ENCODE measurements around the gene LSM5.
"Not testable (repeated sequence)": the region's sequence is repeated elsewhere in the genome, so short reads cannot be mapped to it uniquely, and the experiment has no call there.

The LSM5 gene

GRCh38 chr7:32506266-32507054 lies 16.3 kb upstream of the LSM5 start:
- DNase-seq (ENCODE audit: low read depth in 2 of 2): no peak

DNA sequence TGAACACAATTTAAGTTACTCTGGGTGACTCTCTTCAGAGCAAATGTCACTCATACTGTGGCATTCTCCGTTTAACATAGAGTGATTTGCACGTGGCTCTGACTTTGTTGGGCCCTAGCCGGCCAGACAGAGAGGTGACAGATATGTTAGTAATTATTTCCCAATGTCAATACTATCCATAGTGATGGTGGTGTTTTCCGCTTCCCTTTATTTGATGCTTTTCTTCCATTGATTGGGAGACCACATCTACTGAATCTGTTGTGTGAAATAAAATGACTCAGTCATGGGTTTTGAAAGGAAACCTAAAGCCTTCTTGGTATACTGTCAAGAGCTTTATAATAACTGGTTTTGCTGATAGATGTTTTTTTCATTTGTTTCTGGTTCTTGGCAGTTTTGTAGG lies 12.5 kb upstream of the LSM5 start:
- DNase-seq (ENCODE audit: low read depth in 2 of 2): no peak

DNA sequence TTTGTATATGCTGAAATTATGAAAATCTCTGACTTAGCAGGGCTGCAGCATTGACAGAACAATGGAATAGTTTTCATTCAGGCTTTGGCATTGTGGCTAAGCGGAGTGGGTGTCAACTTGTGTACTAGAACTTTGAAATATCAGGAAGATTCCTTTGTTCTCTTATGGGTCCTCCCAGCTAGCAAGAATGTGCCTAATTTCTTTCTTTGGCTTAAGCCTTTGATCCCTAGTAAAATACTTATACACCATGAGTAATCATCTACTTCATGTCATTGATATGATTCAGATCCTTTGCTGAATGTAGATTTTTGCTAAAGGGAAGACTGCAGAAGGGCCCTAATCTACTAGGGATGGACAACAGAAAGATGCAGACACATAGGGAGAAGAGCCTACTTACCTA lies 11.3 kb upstream of the LSM5 start:
- no peak for DNase-seq (ENCODE audit: low read depth in 2 of 2)

DNA sequence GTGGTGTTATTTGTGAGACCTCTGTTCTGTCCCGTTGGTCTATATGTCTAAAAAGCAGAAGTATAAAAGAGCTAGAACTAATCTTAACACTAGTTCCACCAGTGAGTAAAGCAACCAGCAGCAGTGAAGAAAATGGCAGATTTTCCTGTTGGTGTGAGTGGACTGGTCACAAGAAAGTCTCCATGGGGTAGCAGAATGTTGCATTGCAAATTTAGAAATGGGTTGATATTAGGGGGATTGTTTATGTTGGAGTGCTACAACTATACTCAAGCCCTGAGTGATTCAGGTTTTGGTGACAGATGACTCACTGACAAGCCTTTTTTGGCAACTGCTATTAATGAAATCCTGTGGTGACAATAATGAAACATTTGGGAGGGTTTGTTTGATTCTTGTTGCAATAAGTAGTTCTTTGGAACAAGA lies 10.8 kb upstream of the LSM5 start:
- no peak for DNase-seq (ENCODE audit: low read depth in 2 of 2)

DNA sequence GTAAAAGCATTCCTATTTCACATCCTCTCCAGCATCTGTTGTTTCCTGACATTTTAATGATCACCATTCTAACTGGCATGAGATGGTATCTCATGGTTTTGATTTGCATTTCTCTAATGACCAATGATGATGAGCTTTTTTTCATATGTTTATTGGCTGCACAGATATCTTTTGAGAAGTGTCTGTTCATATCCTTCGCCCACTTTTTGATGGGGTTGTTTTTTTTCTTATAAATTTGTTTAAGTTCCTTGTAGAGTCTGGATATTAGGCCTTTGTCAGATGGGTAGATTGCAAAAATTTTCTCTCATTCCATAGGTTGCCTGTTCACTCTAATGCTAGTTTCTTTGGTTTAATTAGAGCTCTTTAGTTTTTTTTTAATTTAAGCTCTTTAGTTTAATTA lies 10.0 kb upstream of the LSM5 start:
- DNase-seq (ENCODE audit: low read depth in 2 of 2): not testable (repeated sequence)

DNA sequence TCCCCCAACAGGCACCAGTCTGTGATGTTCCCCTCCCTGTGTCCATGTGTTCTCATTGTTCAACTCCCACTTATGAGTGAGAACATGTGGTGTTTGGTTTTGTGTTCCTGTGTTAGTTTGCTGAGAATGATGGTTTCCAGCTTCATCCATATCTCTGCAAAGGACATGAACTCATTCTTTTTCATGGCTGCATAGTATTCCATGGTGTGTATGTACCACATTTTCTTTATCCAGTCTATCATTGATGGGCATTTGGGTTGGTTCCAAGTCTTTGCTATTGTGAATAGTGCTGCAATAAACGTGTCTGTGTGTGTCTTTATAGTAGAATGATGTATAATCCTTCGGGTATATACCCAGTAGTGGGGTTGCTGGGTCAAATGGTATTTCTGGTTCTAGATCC lies 9.6 kb upstream of the LSM5 start:
- DNase-seq (ENCODE audit: low read depth in 2 of 2): not testable (repeated sequence)

DNA sequence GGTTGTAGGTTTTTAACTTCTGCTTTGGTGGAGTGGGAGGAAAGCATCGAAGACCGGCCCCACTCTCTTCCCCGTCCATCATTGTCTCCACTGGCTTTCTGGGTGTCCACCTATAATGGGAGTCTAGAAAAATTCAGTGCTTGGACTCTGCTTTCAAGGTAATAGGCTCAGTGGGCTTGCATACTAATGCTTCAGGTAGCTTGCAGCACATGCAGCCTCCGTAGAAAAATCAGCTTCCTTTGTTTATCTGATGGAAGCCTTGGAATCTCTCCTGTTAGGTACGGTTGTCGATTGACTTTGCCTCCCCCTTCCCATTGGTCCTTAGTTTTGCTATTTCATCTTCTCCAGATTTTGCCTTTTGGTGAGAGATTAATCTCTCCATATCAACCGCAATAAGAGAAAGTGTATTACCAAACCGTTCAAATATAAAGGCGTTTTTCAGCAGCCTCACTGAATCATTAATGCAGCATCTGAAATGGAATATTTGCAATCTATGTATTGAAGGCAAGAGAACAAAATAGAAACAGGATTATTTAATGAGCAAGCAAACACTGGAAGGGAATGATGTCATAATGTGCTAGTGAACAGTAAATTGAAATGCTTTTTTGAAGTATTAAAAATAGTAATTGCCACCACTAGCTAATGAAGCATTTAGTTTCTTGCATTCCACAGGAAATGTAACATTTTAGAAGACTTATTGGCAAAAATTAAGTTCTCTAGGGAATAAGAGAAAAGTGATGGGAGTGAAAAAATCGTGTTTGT lies 6.1 kb upstream of the LSM5 start:
- no peak for DNase-seq (ENCODE audit: low read depth in 2 of 2)

DNA sequence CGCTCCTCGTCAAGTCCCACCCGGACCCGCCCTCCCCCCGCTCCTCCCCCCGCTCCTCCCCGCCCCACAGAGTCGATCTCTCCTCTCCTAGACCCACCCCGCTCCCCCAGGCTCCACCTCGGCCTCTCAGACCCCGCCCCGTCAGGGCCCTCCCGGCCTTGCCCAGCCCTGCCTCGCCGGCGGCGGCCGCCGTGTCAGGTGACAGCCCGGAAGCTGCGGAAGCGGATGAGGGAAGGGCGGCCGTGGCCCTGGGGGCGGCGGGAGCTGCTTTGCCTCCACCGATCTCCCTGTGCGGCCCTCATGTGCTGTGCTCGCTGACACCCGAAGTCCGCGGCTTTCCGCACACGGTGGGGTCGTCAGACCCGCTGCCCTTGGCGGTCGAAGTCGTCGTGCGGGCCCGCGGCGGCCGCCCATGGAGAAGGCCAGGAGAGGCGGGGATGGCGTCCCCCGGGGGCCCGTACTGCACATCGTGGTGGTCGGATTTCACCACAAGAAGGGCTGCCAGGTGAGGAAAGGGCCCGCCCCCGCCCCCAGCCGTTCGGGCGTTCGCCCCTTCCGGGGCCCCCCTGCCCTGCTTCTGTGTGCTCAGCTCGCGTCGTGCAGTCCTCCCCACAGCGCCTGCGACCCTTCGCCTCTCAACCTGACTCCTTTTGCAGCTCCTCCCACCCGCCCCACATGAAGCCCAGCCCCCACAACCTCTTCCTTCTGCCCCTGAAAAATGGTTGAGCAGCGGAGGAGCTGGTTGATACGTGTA lies 5.3 kb upstream of the LSM5 start, which contains the start of gene AVL9:
Gene AVL9, plus strand, starts transcription at position 192 of the 754 bp plus-strand sequence. Its CDS starts 221 bp downstream, at position 413.
- peak; percentile 98 to 99 for DNase-seq (ENCODE audit: low read depth in 2 of 2)

GRCh38 chr7:32494946-32495297 lies 4.7 kb upstream of the LSM5 start:
- no peak for DNase-seq (ENCODE audit: low read depth in 2 of 2)

DNA sequence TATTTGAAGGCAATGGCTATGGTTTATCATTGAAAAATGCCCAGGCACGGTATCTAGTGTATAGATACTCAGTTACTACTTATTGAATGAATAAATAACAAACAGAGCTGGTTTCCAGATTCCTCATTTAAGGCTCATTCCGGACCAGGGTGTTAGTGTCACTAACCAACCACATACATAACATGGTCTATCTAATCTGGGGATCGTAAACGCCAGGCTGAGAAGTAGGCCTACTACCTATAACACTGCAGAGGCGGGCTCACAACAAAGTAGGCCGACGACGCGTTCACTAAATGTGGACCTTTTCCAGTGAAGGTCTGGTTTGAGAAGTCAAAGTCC lies 423 bp downstream of the LSM5 start:
- DNase-seq (ENCODE audit: low read depth in 2 of 2): no peak

- no peak for DNase-seq (ENCODE audit: low read depth in 2 of 2)
These were observed 8.3 kb downstream of the LSM5 start for GRCh38 chr7:32481921-32482320.

DNA sequence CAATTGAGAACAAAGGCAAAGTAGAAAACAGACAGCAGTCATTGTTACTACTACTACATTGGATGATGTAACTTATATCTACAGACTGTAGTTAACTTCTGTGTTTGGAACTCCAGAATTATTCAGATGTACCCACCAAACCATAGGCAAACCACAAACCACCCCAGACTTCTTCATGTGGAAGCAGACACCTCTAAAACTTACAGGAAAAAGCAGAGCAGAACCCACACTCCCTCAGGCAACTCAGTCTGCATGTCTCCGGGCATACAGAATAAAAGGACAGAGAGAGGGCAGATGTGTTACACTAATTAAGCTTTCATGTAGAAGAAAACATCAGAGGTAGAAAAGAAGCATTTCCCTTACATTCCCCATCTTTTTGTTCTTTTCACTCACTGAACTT lies 9.0 kb downstream of the LSM5 start:
- no peak for DNase-seq (ENCODE audit: low read depth in 2 of 2)

GRCh38 chr7:32479574-32480200 lies 10.5 kb downstream of the LSM5 start:
- DNase-seq (ENCODE audit: low read depth in 2 of 2): no peak

GRCh38 chr7:32477649-32477980 lies 12.6 kb downstream of the LSM5 start:
- no peak for DNase-seq (ENCODE audit: low read depth in 2 of 2)

DNA sequence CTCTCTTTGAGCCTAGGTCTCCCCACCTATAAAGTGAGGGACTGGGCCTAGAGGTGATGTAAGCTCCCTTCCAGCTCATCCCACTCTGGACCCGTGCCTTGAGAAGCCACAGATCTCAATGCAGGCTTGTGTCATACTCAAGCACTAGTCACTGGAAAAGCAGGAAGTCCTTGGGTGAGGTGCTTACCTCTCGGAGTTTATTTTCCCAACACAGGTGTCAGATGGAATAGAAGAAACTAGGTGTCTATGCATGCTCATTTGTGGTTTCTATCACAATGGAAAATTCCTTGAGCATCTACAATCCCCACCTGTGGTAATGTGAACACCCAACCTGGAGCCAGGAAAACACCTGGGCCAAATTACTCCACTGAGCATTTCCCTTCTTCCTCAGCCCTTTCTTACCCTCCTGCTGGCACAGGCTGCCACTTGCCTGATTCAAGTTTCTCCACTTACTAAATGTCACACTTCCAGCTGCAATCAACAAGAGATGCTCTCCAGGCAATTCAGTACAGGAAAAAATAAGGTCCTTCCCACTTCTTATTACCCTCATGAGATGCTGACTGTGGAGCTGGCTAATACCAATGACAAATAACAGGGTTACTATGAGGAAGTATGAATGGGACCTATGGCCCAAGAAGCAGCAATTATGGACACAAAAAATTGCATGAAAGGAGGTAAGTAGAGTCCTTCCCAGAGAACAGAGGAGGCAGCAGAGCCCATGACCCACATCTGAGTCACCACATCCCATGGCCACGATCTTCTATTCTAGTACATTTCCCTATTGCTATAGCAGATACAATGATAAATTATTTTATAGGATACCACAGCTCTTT lies 13.1 kb downstream of the LSM5 start:
- no peak for DNase-seq (ENCODE audit: low read depth in 2 of 2)

GRCh38 chr7:32474008-32474407 lies 16.2 kb downstream of the LSM5 start:
- no peak for DNase-seq (ENCODE audit: low read depth in 2 of 2)

DNA sequence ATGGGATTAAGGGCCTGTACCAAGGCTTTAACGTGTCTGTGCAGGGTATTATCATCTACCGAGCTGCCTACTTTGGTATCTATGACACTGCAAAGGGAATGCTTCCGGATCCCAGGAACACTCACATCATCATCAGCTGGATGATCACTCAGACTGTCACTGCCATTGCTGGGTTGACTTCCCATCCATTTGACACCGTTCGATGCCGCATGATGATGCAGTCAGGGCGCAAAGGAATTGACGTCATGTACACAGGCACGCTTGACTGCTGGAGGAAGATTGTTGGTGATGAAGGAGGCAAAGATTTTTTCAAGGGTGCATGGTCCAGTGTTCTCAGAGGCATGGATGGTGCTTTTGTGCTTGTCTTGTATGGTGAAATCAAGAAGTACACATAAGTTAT lies 18.2 kb downstream of the LSM5 start:
- DNase-seq (ENCODE audit: low read depth in 2 of 2): no peak

GRCh38 chr7:32470871-32471270 lies 19.3 kb downstream of the LSM5 start:
- DNase-seq (ENCODE audit: low read depth in 2 of 2): no peak

DNA sequence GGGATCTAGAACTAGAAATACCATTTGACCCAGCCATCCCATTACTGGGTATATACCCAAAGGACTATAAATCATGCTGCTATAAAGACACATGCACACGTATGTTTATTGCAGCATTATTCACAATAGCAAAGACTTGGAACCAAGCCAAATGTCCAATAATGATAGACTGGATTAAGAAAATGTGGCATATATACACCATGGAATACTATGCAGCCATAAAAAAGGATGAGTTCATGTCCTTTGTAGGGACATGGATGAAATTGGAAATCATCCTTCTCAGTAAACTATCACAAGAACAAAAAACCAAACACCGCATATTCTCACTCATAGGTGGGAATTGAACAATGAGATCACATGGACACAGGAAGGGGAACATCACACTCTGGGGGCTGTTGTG lies 20.2 kb downstream of the LSM5 start:
- DNase-seq (ENCODE audit: low read depth in 2 of 2): not testable (repeated sequence)

DNA sequence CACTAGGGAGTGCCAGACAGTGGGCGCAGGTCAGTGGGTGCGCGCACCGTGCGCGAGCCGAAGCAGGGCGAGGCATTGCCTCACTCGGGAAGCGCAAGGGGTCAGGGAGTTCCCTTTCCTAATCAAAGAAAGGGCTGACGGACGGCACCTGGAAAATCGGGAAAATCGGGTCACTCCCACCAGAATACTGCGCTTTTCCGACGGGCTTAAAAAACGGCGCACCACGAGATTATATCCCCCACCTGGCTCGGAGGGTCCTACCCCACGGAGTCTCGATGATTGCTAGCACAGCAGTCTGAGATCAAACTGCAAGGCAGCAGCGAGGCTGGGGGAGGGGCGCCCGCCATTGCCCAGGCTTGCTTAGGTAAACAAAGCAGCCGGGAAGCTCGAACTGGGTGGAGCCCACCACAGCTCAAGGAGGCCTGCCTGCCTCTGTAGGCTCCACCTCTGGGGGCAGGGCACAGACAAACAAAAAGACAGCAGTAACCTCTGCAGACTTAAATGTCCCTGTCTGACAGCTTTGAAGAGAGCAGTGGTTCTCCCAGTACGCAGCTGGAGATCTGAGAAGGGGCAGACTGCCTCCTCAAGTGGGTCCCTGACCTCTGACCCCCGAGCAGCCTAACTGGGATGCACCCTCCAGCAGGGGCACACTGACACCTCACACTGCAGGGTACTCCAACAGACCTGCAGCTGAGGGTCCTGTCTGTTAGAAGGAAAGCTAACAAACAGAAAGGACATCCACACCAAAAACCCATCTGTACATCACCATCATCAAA lies 25.4 kb downstream of the LSM5 start:
- DNase-seq (ENCODE audit: low read depth in 2 of 2): not testable (repeated sequence)

GRCh38 chr7:32462977-32463376 lies 27.2 kb downstream of the LSM5 start:
- DNase-seq (ENCODE audit: low read depth in 2 of 2): no peak
